T-helper 1 cell treated with Interleukin-12 subunit alpha and Interleukin-12 subunit beta and Interleukin-4 antibody, amounts not matched to agents 30 ng/mL and 1 ng/mL, for 36 hours (primary cell): ENCODE results near the gene C10orf67. TPM values are rescaled to one million over a fixed set of nuclear protein-coding genes. Genes with fewer than 3 reads are reported as not detected.

Experiments used
- intact Hi-C: fragments of 100-400 bp; cut with micrococcal nuclease; formaldehyde crosslinking; loops from one replicate; pipeline ENCODE4 v1.15.1; 2024
- total RNA-seq: library from RNA; stranded (reverse); gene quantifications from 2 replicates; pipeline ENCODE4 v1.2.3, GENCODE V29; 2022

Gene C10orf67
- total RNA-seq, 1 donor from 2014 or later = 0.20 TPM

DNA sequence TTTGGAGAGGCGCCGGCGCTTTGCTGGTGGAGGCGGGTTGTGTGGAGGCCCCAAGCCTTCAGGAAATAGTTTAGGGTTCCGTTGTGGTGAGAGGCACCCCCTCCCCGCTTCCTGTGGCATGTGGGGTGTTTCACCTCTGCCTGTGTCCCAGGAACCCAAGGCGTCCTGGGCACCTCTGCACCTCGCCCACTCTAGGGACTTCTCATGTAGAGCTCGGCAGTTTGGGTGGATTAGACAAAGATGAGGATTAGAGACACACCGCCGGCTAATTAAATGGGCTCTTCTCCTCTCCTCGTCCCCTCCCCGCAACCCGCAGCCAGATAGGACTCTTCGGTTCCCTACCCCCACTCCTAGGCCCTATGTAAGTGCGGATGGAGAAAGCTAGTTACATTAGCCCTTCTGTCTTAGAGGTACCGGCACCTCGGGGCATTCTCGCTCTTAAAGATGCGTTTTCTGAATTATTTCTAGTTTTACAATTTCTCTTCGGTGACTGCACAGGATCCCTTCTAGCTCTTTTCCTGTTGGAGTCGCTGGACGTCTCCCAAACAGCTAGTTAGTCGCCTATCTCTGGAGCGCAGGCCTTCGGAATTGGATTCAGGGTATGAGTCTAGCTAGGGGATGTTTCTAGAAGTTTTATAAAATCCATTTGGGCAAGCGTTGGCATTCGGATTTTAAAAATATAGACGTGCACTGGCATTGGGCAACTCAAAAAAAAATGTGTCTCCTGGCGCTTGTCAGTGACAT, 144.7 kb downstream of the C10orf67 start:
- intact Hi-C loops = loop anchor here (5.0 to 10.0 kb wide), 2 partner anchors 858 to 1685 kb away; no protein-coding TSS in a partner anchor

DNA sequence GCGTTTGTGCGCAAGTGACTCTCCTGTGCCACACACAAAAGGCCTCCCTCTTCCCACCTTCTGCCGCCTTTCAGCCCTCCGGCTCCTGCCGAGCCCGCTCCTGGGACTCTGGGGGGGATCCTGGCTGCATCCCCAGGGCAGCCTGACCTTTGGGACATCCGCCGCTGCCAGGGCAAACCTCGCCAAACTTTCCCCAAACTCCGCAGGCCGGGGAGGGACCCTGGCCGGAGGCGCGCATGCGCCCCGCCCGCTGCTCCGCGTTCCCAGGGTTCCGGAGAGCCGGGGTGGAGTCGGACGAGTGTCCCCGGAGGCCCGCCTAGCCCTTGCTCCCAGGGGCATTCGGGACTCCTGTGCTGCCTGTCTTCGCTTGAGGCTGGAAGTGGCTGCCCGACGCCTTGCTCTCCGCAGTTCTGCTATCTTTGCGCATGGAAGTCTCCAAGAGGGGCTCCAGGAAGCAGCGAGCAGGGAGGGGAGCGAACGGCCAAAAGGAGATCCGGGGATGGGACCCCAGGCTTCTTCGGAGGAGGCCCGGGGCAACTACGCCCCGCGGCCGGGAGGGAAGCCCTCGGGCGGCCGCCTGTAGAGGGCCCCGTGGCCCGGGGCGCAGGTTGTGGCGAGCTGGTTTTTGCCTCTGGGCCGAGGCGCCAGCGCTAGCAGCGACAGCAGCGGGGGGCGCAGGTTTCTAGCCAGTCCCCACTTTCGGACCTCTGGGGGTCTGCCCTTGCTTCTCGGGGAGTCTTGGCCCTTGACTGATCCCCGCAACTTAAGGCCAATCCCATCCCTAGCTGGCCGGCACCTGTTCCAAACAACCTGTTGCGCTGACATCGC, 145.4 kb downstream of the C10orf67 start:
- intact Hi-C loops = loop anchor here (1.0 to 10.0 kb wide), 3 partner anchors 25 to 1684 kb away; no protein-coding TSS in a partner anchor

- intact Hi-C loops = loop anchor here (1.0 to 10.0 kb wide), 3 partner anchors 24 to 1684 kb away; no protein-coding TSS in a partner anchor
Observed at GRCh38 chr10:23198610-23198939, 146.0 kb downstream of the C10orf67 start.

DNA sequence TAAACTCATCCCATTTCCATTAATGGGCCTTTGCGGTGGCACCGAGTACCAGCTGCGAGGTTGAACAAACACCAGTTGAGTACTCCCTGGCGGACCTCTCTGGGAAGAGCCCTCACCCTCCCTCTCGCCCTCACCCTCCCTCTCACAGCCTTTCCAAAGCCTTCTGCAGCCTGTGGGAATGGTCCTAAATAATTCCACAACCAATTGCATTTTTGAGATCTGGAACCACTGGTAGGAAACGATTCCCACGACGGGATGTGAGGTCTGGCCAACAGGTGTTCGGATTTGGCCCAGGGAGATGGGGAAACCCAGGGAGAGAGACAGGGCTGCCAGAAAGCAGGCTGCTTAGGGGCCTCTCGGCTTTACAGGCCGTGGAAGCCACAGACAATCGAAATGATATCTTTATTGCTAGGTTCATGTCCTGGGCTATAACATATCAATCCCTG, 147.2 kb downstream of the C10orf67 start:
- intact Hi-C loops = loop anchor here (5.0 to 10.0 kb wide), 2 partner anchors 855 to 1683 kb away; no protein-coding TSS in a partner anchor

DNA sequence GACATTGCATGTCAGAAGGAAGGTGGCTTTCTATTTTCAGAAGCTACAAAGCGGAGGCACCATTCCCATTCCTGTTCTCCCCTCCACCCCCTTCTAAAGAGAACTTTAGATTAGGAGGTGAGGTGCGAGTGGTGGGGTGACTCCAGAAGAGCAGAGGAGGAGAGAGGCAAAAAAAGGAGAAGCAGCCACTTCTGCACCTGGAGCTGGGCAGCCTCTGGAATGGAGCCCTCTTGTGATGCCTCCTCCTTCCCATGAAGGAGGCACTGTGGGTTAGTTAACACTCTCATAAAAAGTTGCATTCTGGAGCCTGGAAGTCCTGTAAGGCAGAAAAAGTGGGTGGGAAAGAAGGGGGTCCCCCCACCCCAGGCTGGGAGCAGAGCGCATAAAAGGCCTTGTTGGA, 147.7 kb downstream of the C10orf67 start:
- intact Hi-C loops = loop anchor here (5.0 to 10.0 kb wide), 2 partner anchors 855 to 1682 kb away; no protein-coding TSS in a partner anchor

- intact Hi-C loops = loop anchor here (5.0 to 10.0 kb wide), 2 partner anchors 854 to 1681 kb away; no protein-coding TSS in a partner anchor
Observed at GRCh38 chr10:23195846-23196600, 148.6 kb downstream of the C10orf67 start.

DNA sequence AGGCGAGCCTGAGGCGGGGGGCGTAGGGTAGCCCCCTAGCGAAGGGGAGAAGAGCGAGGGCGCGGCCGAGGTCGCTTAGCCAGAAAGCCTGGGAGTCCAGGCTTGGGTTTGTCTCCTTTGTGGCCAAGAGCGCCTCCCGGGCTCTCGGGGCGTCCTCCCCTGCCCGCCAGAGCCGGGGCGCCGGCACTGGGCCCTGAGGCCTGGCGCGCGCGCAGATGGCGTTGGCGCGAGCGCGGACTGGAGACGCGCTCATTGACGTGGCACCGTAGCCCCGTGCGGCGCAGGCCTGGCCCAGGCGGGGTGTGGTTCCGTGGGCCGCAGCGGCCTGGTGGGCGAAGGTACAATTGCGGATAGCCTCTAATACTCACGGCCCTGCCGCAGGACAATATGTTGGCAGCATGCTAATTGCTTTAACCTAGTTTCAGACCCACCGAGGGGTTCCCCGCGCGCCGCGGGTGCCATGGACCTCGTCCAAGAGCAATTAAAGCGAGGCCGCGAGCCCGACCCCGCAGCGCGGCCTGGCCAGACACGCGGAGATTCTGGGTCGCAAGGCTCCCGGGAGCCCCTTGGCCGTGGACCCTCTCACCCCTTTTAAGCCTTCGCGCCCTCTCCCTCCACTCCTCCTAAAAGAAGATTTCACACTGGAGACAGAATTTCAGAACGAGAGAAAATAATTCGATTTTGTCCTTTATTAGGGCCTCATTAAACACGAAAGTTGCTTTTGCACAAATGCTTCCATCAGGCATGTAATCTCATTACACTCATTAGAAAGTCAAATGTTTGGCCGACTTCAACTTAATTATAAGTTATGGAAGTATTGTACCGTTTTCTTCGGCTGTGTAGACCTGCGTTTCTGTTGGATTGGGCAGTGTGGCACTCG, 149.4 kb downstream of the C10orf67 start:
- intact Hi-C loops = loop anchor here (5.0 to 10.0 kb wide), 2 partner anchors 853 to 1680 kb away; no protein-coding TSS in a partner anchor

DNA sequence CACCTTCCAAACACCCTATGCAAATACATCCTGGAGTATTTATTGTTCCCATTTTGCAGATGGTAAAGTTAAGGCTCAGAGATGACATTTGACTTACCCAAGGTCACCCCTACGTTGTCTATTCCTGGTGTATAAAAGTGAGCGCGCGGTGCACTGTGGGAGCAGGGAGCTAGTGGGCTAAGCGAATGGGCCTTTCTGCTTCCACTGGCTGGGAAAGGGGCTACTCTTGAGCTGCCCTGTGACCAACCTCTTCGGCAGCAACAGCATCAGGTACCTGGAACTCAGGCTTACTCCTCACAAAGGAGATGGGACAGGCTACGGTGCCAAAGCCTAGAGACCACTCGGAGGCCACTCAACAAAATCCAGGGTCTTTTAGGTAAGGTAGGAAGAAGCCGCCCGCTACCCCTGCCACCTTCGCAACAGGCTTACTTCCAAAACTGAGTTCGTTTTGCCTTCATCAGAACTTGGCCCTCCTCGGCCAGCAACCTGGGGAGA, 150.1 kb downstream of the C10orf67 start:
- intact Hi-C loops = loop anchor here (10.0 kb wide), 1 partner anchor 1680 kb away; no protein-coding TSS in a partner anchor

- intact Hi-C loops = loop anchor here (10.0 kb wide), 1 partner anchor 1679 kb away; no protein-coding TSS in a partner anchor
Observed at GRCh38 chr10:23193435-23194074, 151.0 kb downstream of the C10orf67 start.

DNA sequence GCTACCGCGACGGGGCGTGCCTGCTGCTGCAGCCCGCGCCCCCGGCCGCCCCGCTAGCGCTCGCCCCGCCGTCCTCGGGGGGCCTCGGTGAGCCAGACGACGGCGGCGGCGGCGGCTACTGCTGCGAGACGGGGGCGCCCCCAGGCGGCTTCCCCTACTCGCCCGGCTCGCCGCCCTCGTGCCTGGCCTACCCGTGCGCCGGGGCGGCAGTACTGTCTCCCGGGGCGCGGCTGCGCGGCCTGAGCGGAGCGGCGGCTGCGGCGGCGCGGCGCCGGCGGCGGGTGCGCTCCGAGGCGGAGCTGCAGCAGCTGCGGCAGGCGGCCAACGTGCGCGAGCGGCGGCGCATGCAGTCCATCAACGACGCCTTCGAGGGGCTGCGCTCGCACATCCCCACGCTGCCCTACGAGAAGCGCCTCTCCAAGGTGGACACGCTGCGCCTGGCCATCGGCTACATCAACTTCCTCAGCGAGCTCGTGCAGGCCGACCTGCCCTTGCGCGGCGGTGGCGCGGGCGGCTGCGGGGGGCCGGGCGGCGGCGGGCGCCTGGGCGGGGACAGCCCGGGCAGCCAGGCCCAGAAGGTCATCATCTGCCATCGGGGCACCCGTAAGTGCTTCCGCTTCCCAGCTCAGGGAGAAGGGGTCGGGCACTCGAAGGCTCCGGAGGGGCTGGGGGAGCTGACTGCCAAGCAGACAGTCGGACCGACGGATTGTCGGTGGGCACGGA, 151.7 kb downstream of the C10orf67 start:
- intact Hi-C loops = loop anchor here (10.0 kb wide), 1 partner anchor 1678 kb away; no protein-coding TSS in a partner anchor

- intact Hi-C loops = loop anchor here (10.0 kb wide), 1 partner anchor 1677 kb away; no protein-coding TSS in a partner anchor
Observed at GRCh38 chr10:23191764-23192711, 152.6 kb downstream of the C10orf67 start, which contains the start of gene PTF1A. TSS of gene PTF1A (plus strand) at chr10:23192312. CDS start at chr10:23192531, 219 bp downstream.

- intact Hi-C loops = loop anchor here (10.0 kb wide), 1 partner anchor 1676 kb away; no protein-coding TSS in a partner anchor
Observed at GRCh38 chr10:23190872-23191763, 153.5 kb downstream of the C10orf67 start.

- intact Hi-C loops = no loop called here
Observed at GRCh38 chr10:23189024-23189423, 155.6 kb downstream of the C10orf67 start.

DNA sequence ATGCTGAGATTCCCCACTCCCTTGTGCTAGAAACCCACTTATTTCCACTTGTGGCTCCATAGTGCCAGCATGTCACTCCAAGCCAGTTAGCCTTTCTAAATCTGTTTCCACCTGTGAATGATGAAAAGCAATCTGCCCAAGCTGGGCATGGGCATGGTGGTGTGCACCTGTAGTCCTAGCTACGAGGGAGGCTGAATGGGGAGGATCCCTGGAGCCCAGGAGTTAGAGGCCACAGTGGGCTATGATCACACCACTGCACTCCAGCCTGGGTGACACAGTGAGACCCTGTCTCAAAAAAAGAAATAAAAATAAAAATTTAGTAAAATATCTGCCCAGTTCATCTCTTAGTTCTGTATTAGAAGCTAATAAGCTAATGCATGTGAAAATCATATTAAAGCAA, 157.4 kb downstream of the C10orf67 start:
- intact Hi-C loops = no loop called here

GRCh38 chr10:23186697-23187096, 157.9 kb downstream of the C10orf67 start:
- intact Hi-C loops = no loop called here

- intact Hi-C loops = no loop called here
Observed at GRCh38 chr10:23186178-23186577, 158.4 kb downstream of the C10orf67 start.
